Prostate gland (tissue), 2 donors: ENCODE measurements around the gene PRAMEF7.
"Not testable (repeated sequence)": the region's sequence is repeated elsewhere in the genome, so short reads cannot be mapped to it uniquely, and the experiment has no call there.

Source experiments
- POLR2A ChIP-seq: fragments of 450-650 bp; IDR thresholded peaks from one replicate; pipeline ENCODE4 v1.6.1; 2016; ENCODE audit warnings: antibody characterized with exemption, mild to moderate bottlenecking
- TF ChIP-seq, protein P1 (sequence below), 4 experiments: fragments of 200-600 bp in 2 of 4; fragments of 450-650 bp in 2 of 4; sonication (generic) in 2 of 4; IDR thresholded peaks; 1 replicate in 3 of 4; 2 replicates in 1 of 4; pipeline ENCODE4 v1.5.1; 2016 to 2019; ENCODE audit warnings: antibody characterized with exemption in 4 of 4, mild to moderate bottlenecking in 2 of 4, moderate library complexity in 2 of 4

DNA sequence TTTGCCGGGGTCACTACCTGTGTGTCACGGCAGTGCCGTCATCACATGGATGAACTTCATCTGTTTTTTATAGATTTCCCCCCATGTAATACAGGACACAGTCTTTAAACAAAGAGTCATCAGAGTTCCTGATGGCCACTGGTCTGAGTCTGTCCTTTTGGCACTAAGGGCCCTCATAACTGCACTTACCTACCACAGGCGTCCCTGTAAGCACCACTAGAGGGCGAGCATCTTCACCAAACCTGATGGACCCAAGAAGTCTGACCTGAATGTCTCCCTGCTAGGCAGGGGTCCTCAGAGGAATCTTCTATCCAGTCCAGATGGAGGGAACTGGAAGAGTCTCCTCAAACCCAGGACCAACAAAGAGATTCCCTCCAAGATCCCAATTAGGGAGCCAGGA, 8.0 kb downstream of the PRAMEF7 start:
- TF ChIP-seq, protein P1, sequence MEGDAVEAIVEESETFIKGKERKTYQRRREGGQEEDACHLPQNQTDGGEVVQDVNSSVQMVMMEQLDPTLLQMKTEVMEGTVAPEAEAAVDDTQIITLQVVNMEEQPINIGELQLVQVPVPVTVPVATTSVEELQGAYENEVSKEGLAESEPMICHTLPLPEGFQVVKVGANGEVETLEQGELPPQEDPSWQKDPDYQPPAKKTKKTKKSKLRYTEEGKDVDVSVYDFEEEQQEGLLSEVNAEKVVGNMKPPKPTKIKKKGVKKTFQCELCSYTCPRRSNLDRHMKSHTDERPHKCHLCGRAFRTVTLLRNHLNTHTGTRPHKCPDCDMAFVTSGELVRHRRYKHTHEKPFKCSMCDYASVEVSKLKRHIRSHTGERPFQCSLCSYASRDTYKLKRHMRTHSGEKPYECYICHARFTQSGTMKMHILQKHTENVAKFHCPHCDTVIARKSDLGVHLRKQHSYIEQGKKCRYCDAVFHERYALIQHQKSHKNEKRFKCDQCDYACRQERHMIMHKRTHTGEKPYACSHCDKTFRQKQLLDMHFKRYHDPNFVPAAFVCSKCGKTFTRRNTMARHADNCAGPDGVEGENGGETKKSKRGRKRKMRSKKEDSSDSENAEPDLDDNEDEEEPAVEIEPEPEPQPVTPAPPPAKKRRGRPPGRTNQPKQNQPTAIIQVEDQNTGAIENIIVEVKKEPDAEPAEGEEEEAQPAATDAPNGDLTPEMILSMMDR (IDR thresholded peaks at IDR 0.05), result not testable (repeated sequence)
- not testable (repeated sequence) for TF ChIP-seq POLR2A
